Islet precursor cell (in vitro differentiated cells): ENCODE results near the gene SNRNP25.
A peak's percentile ranks its signal among the peaks of the same experiment; 100 is the strongest.
"Not testable (repeated sequence)": the region's sequence is repeated elsewhere in the genome, so short reads cannot be mapped to it uniquely, and the experiment has no call there.

ENCODE experiments used
- DNase-seq: peaks from one replicate; pipeline ENCODE4 v3.0.0-alpha.2; 2018

Gene SNRNP25

DNA sequence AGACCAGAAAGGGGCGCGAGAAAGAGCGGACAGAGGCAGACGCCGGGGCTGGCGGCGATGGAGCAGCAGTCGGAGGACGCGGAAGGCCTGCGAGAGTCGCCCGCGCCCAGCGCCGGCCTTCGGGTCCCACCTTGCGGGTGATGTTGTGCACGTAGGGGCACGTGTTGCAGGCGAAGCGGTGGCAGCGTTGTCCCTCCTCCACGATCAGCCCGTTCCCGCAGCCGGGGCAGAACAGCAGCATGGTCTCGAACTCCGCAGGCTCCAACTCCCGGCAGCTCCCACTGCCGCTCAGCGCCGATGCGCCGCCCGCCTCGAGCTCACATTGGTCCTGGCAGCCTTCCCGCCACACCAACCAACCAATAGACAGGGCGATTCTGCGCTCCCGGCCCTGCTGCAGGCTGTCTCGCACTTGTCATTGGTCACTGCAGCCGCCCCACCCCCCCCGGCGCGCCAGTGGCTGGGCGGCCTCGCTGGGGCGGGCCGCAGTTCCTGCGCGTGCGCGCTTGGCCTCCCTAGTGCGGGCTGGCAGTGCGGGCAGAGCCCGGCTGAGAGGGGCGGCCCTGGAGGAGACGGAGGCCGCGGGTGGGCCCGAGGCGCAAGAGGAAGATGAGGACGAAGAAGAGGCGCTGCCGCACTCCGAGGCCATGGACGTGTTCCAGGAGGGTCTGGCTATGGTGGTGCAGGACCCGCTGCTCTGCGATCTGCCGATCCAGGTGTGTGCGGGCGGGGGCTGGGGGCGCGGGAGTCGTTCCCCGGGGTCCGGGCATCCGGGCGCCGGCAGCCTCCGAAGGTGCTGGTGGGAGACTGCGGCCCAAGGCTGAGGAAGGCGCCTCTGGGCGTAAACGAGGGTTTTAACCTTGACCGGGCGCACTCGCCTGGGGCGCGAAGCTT is at the start of gene SNRNP25, which contains the start of gene POLR3K:
Gene SNRNP25, plus strand, starts transcription at position 483 of the 891 bp plus-strand sequence. Its CDS starts 189 bp downstream, at position 672.
Gene POLR3K, minus strand, starts transcription at position 263 of the 891 bp plus-strand sequence. Its CDS starts 22 bp downstream, at position 241.
- peak; percentile 100 for DNase-seq

DNA sequence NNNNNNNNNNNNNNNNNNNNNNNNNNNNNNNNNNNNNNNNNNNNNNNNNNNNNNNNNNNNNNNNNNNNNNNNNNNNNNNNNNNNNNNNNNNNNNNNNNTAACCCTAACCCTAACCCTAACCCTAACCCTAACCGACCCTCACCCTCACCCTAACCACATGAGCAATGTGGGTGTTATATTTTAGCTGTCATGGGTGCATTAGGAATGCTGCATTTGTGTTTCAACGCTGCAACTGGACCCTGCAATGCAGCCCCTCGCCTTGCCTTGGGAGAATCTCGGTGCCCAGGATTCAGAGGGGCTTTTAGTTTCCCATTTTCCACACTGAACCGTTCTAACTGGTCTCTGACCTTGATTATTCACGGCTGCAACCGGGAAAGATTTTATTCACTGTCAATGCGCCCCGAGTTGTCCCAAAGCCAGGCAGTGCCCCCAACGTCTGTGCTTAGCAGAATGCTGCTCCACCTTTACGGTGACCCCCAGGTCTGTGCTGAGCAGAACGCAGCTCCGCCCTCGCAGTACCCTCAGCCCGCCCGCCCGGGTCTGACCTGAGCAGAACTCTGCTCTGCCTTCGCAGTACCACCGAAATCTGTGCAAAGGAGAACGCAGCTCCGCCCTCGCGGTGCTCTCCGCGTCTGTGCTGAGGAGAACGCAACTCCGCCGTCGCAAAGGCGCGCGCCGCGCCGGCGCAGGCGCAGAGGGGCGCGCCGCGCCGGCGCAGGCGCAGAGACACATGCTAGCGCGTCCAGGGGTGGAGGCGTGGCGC is 43.5 kb upstream of the SNRNP25 start:
- DNase-seq: no peak

DNA sequence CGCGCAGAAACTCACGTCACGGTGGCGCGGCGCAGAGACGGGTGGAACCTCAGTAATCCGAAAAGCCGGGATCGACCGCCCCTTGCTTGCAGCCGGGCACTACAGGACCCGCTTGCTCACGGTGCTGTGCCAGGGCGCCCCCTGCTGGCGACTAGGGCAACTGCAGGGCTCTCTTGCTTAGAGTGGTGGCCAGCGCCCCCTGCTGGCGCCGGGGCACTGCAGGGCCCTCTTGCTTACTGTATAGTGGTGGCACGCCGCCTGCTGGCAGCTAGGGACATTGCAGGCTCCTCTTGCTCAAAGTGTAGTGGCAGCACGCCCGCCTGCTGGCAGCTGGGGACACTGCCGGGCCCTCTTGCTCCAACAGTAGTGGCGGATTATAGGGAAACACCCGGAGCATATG is 42.9 kb upstream of the SNRNP25 start:
- DNase-seq: not testable (repeated sequence)

DNA sequence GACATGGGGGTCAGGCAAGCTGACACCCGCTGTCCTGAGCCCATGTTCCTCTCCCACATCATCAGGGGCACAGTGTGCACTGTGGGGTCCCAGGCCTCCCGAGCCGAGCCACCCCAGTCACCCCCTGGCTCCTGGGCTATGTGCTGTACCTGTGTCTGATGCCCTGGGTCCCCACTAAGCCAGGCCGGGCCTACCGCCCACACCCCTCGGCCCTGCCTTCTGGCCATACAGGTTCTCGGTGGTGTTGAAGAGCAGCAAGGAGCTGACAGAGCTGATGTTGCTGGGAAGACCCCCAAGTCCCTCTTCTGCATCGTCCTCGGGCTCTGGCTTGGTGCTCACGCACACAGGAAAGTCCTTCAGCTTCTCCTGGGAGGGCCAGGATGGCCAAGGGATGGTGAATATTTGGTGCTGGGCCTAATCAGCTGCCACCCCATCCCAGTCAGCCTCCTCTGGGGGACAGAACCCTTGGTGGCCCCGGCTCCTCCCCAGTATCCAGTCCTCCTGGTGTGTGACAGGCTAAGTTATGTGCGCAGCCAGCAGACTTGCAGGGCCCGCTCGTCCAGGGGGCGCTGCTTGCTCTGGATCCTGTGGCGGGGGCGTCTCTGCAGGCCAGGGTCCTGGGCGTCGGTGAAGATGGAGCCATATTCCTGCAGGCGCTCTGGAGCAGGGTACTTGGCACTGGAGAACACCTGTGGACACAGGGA is 36.4 kb upstream of the SNRNP25 start:
- not testable (repeated sequence) for DNase-seq

DNA sequence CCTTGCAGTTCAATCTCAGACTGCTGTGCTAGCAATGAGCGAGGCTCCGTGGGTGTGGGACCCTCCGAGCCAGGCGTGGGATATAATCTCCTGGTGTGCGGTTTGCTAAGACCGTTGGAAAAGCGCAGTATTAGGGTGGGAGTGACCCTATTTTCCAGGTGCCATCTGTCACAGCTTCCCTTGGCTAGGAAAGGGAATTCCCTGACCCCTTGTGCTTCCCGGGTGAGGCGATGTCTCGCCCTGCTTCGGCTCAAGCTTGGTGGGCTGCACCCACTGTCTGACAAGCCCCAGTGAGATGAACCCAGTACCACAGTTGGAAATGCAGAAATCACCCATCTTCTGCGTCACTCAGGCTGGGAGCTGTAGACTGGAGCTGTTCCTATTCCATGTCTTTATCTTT is 32.7 kb upstream of the SNRNP25 start:
- DNase-seq: not testable (repeated sequence)

DNA sequence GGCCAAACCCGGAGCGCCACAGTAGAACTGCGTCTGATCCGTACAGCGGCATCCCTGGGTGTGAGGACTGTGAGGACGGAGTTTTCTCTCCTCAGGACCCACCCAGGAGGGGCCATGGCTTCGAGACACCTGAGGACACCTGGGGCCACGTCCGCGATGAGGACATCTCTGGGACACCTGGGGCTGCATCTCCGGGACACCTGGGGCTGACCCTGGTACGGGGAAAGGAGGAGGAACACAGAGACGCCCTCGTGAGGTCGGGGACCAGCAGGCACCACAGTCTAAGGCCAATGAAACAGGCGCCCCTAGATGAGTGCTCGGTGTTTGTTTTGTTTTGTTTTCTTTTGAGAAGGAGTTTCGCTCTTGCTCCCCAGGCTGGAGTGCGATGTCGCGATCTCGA is 29.5 kb upstream of the SNRNP25 start:
- not testable (repeated sequence) for DNase-seq

DNA sequence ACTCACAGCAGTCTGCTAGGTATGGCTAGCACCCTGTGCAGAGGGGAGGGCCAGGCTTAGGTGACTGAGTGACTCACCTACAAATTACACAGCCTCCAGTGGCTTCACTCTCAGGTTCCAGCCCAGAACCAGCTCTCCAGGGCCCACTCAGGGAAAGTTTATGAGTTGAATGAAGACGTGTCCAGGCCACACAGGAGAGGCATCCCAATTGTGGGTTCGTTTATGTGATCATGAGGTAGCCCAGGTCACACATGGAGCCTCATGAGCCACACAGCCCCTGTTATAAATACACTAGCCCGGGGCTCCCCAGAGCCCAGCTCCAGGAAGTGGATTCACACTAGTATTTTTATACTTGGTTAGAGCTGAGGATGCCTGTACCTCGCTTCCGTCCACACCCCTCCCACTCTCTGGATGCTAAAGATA is 27.7 kb upstream of the SNRNP25 start:
- not testable (repeated sequence) for DNase-seq

DNA sequence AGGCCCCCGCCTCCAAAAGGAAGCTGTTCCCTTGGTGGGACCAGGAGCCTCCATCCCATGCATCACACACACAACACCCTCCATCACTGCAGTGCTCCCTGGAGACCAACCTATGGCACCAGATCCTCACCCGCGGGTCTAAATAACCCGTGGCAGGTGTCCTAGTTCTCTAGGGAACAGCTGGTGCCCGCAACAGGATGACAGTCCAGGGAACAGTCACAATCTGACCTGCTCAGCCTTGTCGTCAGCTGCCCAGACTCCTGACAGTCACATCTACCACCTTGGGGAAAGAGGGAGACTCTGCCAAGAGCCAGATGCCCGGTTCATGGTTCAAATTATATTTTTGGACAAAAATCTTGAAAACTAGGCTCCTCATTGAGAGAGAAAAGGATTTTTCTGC is 23.0 kb upstream of the SNRNP25 start:
- not testable (repeated sequence) for DNase-seq

DNA sequence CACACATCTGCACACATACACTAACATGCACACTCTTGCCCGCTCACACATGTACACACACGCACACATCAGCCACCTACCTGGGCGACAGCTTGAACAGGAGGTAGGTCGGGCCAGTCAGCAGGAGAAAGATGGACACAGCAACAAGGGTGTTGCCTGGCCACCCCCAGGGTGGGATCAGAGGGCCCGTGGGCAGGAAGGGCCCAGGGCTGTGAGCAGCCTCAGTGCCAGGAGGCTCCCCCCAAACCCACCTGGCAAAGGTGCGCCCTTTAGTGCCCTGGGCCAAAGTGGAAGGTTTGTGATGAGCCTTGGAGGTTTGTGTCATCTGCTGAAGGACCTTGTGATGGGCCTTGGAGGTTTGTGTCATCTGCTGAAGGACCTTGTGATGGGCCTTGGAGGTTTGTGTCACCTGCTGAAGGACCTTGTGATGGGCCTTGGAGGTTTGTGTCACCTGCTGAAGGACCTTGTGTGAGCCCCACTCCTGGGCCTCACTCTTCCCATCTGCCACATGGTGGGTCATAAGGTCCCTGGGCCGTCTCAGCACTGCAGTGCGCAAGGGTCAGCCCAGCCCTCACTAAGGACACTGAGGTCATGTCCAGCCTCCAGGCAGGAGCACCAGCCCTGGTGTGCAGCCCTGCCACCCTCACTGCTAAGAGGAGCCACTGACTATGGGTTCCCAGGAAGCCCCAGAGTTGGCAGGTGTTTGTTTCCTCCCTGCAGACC is 20.3 kb upstream of the SNRNP25 start:
- not testable (repeated sequence) for DNase-seq

DNA sequence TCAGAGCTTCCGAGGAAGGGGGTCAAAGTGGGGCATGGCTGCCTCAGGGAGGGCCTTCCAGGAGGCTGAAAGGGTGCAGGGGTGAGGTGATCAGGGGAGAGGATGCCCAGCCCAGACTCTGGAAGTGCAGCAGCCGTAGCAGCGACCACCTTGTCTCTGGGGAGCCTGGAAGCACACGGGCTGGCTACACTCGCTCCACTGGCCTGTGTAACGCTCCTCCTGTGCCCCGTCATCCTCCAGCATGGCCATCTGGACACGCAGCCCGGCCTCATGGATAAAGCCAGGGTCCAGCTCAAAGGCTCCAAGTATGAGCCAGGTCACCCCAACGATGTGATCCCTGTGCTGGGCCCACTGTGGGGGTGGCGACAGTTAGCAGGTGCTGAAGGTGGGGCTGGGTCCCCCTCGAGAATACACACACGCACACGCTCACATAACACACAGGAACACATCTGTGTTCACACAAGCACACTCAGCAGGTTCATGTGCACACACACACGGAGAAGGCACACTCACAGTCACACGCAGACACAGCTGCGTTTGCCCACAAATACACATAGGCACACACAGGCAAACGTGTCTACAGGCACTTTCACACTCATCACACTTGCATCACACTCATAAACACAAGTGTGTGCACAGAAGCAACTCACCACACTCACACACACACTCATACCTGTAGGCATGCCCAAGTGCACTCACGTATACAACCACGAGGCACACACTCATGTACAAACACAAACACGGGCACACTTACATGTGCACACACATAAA is 19.6 kb upstream of the SNRNP25 start:
- DNase-seq: no peak

DNA sequence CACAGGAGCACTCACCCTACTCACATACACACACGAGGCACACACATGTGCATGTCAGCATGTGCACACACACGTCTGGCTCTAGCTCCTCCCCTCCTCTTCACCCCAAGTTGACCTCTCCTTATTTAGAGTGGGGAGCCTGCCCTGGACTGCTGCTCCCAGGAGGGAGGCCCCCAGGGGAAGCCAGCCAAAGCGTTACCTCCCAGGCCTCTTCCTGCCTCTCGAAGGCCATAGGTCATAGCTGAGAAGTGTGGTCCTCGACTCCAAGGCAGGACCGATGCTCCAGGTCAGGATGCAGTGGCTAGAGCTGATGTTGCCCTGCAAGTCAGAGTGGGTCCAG is 19.0 kb upstream of the SNRNP25 start:
- no peak for DNase-seq

DNA sequence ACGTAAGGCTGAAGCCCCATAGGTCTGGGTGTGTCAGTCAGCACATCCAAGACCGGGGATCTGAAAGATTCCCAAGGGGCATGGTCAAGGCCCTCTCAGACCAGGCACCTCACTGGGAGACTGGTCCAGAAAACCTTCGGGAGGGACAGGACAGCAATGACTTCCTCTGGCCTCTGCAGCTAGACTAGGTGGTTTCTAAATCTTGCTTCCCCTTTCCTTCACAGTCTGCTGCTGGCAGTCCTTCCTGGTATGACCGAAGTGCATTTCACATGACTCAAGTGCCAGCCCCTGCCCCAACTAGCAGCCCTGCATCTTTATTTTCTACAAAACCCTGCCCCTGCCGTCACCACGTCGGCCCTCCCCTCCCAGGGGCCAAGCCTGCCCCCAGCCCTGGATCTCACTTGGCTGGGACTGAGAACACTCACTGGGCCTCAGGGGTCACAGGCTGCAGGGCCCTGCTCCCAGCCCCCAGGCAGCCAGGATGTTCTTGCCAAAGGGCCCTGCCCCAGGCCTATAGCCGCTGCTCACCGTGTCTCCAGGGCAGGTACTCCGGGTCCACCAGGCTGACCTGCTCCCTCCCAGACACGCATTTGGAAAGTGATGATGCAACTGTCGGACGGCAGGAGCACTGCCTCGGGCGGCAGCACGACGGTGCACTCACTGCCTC is 18.5 kb upstream of the SNRNP25 start:
- DNase-seq: peak; percentile 55

DNA sequence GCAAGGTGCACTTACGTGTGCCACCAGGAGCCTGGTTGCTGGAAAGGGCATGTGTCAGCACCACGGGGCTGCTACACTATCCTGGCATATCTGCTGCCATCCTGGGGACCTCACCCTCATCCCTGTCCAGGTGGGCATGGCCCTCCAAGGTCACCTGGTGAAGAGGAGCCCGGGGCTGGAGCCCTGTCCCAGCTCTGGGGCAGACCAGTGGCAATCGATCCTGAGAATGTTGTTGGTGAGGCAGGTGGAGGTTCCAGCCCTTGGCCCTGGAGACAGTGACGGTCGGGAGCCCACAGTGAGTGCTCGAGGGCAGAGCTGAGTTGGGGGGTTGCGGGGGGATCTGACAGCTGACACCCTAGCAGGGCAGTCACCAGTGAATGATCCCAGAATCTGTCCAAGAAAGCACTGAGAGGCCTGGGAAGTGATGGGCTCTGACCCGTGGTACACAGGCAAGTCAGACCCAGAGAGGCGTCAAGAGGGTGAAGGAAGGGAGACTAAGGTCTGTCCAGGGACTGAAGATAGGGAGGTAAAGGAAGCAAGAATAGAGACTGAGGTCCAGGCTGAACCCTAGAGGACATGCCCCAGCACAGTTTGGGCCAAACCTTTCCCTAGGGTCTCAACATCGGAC is 17.8 kb upstream of the SNRNP25 start:
- DNase-seq: no peak

DNA sequence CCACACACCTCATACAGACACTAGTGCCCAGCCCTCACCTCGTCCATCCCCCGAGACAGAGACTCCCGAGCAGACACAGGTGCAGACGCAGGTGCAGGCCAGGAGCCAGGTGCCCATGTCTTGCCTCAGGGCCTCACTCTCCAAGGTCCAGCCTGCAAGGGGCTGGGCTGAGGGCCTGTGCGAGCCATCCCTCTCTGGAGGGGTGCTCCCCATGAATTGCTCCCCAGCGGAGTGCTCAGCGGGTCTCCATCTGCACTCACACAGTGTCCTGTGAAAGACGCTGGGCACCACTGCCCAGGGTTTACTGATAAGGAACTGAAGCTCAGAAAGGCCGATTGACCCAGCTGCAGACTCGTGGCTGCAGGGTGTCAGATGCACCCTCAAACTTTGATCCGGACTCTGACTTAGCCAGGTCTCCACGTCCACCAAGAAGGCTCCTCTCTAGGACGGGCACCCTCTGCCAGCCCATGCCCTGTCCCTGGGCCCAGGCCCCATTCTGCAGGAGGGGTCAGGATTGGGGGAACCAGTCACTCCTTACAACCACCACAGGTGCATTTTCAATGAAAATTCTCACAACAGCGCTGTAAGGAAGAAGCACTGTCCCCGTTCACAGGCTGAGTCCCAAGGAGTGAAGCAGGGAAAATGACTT is 17.2 kb upstream of the SNRNP25 start:
- no peak for DNase-seq

DNA sequence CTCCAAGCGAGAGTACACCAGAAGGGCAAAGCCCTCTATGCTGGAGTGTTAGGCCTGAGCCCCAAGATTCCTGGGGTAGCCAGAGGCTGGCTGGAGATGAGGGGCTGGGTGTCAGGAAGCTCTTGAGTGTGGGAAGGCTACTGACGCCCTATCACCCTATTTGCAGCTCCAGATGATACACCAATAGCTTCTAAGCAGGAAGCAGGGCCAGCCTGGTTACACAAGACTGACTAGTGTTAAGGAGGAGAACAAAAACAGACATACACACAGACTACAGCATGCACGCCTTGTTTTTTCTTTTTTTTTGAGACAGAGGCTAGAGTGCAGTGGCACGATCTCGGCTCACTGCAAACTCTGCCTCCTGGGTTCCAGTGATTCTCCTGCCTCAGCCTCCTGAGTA is 16.1 kb upstream of the SNRNP25 start:
- no peak for DNase-seq

DNA sequence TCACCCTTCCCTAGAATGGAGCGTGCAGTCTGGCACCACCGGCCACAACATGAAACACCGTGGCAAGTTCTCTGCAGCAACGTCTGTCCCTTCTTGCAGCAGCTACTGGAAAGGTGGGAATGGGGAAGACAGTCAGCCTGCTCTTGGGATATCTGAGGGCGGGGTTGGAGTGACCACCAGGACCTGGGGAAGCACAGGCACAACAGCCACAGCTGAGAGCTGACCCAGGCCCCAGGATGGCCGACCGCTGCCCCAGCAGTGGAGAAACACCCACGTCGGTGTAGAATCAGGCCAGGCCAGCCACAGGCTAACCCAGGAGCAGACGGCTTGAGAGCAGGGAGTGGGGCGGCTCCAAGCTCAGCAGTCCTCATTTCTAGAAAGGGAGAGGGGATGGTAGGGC is 15.4 kb upstream of the SNRNP25 start:
- peak; percentile 51 for DNase-seq

DNA sequence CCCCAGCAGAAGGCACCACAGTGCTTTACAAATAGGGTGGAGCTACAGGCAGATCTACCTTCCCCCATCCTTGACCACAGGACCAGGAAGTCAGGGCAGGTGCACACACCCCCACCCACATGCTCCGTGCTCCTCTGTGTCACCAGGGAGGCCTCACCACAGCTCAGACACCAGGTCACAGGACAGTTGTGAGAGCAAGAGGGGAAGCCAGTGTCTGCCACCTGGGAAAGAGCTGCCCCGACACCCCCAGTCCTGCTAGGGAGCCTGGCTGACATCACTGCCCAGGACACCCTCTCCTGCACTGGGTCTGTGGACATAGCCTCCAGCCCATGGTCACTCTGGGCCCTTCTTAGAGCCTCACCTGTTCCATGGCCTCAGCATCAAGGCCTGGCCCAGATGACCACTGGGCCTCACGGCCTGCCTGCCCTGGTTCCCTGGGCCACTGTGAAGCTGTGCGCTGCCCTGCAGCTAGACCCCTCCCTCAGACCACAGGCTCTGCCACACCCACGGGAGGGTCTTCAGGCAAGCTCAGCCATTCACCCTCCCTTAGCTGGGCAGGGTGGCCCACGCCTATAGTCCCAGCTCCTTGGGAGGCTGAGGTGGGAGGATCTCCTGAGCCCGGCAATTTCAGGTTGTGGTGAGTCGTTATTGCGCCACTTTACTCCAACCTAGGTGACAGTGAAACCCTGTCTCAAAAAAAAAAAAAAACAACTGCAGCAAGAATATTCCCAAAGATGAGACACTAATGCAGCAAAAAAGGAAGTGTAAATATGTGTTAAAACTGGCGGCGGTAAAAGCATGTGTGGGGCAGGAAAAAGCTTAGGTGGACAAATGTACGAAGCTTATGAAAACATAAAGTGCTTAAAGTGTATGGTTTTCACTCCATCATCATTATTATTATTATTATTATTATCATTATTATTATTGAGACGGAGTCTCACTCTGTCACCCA is 14.4 kb upstream of the SNRNP25 start:
- DNase-seq: peak; percentile 53

DNA sequence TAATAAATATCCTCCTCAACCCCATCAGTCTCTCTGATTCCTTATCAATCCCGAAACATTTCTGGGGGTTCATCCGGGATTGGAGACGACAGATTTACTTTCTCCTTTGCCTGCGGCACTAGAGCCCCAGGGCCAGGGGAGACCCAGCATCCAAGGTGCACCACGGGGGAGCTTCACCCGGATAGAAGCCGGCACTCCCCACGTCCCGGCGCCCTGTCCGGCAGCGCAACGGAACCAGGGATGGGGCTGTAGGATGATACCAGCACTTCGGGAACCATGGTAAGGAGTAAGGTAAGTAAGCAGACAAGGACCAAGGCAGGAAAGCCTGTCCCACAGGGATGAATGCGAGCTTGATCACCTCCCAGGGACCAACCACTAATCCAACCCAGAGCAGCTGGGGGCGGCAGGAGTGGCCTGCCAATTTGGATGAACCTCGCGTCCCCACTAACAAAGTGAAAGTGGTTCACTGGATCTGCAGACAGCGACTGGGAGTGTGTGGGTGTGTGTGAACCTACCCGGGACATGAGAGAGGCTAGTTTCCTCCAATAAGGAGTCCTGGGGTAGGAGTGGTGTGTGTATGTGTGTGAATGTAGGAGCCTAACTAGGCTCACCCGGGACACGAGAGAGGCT is 12.1 kb upstream of the SNRNP25 start:
- no peak for DNase-seq
